CD4-positive, CD25-positive, alpha-beta regulatory T cell (primary cell): ENCODE results near the gene PRKG1. TPM values are rescaled to one million over a fixed set of nuclear protein-coding genes. Genes with fewer than 3 reads are reported as not detected.
"Not testable (repeated sequence)": the region's sequence is repeated elsewhere in the genome, so short reads cannot be mapped to it uniquely, and the experiment has no call there.

Experiments
- ATAC-seq, 2 donors: fragments of 150-1000 bp; cut with Tn5 transposase; one replicate each; pipeline ENCODE4 v1.10.0; 2021; ENCODE audit warnings: low read depth in 2 of 2, moderate number of reproducible peaks in 2 of 2, moderate library complexity in 1 of 2
- DNase-seq, 3 donors: peaks; one replicate each; pipeline versions ENCODE4 v3.0.0 to v3.0.0-alpha.2; 2012 to 2022; ENCODE audit warnings: mixed read lengths in 1 of 3
- H3K27ac ChIP-seq: one replicate; pipeline ENCODE4 v1.7.0; 2013; ENCODE audit warnings: mild to moderate bottlenecking, low read length; ENCODE audit not compliant: insufficient read depth, poor library complexity, severe bottlenecking
- H3K27me3 ChIP-seq: one replicate; pipeline ENCODE4 v1.7.0; 2013; ENCODE audit warnings: low read length; ENCODE audit not compliant: control insufficient read depth, insufficient read depth
- H3K36me3 ChIP-seq: one replicate; pipeline ENCODE4 v1.7.0; 2013; ENCODE audit warnings: mild to moderate bottlenecking, low read length, moderate library complexity; ENCODE audit not compliant: control insufficient read depth, insufficient read depth
- H3K4me1 ChIP-seq: 2 replicates; pipeline ENCODE4 v1.7.0; 2013; ENCODE audit warnings: mild to moderate bottlenecking, low read length; ENCODE audit not compliant: insufficient read depth, control insufficient read depth, poor library complexity, severe bottlenecking
- H3K4me3 ChIP-seq: one replicate; pipeline ENCODE4 v1.7.0; 2013; ENCODE audit warnings: low read depth, mild to moderate bottlenecking, low read length, moderate library complexity
- H3K9me3 ChIP-seq, 2 experiments: 1 replicate in 1 of 2; 2 replicates in 1 of 2; pipeline ENCODE4 v1.7.0; 2013; ENCODE audit warnings: low read length in 2 of 2, mild to moderate bottlenecking in 1 of 2, moderate library complexity in 1 of 2; ENCODE audit not compliant: control insufficient read depth in 2 of 2
- H3K27ac Mint-ChIP-seq, 3 donors: one replicate each; pipeline ENCODE4 v1.8.0; 2020 to 2022; ENCODE audit warnings: mild to moderate bottlenecking in 3 of 3, mixed read lengths in 3 of 3, moderate library complexity in 2 of 3
- H3K27me3 Mint-ChIP-seq: one replicate; pipeline ENCODE4 v1.8.0; 2022; ENCODE audit warnings: mild to moderate bottlenecking, mixed read lengths
- H3K36me3 Mint-ChIP-seq: one replicate; pipeline ENCODE4 v1.8.0; 2020; ENCODE audit warnings: mixed read lengths
- H3K4me1 Mint-ChIP-seq, 4 donors: one replicate each; pipeline ENCODE4 v1.8.0; 2020 to 2022; ENCODE audit warnings: mixed read lengths in 4 of 4, mild to moderate bottlenecking in 1 of 4
- H3K4me3 Mint-ChIP-seq, 4 donors: one replicate each; pipeline ENCODE4 v1.8.0; 2020 to 2022; ENCODE audit warnings: mild to moderate bottlenecking in 4 of 4, mixed read lengths in 4 of 4, moderate library complexity in 3 of 4
- H3K9me3 Mint-ChIP-seq, 7 donors: one replicate each; pipeline ENCODE4 v1.8.0; 2020 to 2022; ENCODE audit warnings: mixed read lengths in 7 of 7, mild to moderate bottlenecking in 3 of 7, moderate library complexity in 2 of 7
- polyA plus RNA-seq, 4 donors: library from polyadenylated mRNA; unstranded; fragments of 300-500 nt; fragmentation: Illumina TruSeq; gene quantifications; one replicate each; pipeline ENCODE4 v1.2.3, GENCODE V29; 2021
- total RNA-seq: library from RNA; stranded (reverse); gene quantifications from one replicate; pipeline ENCODE4 v1.2.3, GENCODE V29; 2022

The PRKG1 gene
- total and polyA plus RNA-seq, 5 donors from 2014 or later: 0.30 TPM; not detected in 4

DNA sequence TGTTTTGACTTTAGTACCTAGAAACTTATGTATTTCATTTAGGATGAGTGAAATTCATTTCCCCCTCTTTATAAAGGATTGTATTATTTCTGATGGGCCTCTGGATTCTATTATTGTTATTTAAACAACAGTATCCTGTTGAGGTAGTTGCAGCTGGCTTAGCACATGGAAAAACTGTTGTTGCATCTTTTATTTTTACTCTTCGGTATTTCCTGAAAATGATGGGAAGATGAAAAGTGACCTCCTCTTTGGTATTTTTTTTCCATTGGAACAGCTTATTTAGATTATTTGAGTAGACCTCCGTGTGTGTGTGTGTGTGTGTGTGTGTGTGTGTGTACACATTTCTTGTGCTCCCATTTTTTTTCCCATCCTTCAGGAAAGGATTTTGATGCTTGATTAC lies 129.8 kb downstream of the PRKG1 start:
- no peak overlapping the region for H3K27ac Mint-ChIP-seq
- no peak overlapping the region for H3K4me3 ChIP-seq
- ATAC-seq (no peak), DNase-seq (no peak)
- H3K4me1 ChIP-seq: no peaks in the 10 kb centered on the region
- no peak overlapping the region for H3K4me3 Mint-ChIP-seq
- peaks cover 3% of the 10 kb centered on the region for H3K27me3 Mint-ChIP-seq
- H3K4me1 Mint-ChIP-seq: no peaks in the 10 kb centered on the region
- no peaks in the 10 kb centered on the region for H3K9me3 ChIP-seq
- no peaks in the 10 kb centered on the region for H3K36me3 ChIP-seq
- no peaks in the 10 kb centered on the region for H3K36me3 Mint-ChIP-seq
- no peaks in the 10 kb centered on the region for H3K27me3 ChIP-seq
- no peak overlapping the region for H3K27ac ChIP-seq
- peaks cover 0 to 1% (median 0%) of the 10 kb centered on the region in 7 donors for H3K9me3 Mint-ChIP-seq

DNA sequence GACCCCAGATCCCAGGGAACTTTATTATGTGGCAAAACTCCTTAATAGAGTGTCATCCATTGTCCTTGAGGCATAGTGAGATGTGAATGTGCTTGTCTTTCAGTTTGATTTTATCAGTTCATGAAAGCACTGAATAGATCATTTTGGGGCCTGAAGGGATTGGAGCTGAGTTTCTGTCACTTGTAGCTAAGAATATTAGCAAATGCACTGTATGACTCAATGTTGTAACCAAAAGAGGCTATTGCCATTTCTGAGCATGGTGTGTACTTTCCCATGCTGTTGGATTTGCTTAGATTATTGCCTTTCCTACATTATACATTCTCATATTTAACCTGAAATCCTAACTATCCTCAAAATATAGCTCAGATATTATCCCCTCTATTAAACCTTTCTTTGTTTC lies 130.4 kb downstream of the PRKG1 start:
- no peaks in the 10 kb centered on the region for H3K27me3 ChIP-seq
- no peak overlapping the region for H3K4me3 Mint-ChIP-seq
- no peaks in the 10 kb centered on the region for H3K4me1 ChIP-seq
- no peak overlapping the region for H3K4me3 ChIP-seq
- H3K36me3 ChIP-seq: no peaks in the 10 kb centered on the region
- no peak for ATAC-seq
- H3K27ac ChIP-seq: no peak overlapping the region
- peaks cover 5% of the 10 kb centered on the region for H3K27me3 Mint-ChIP-seq
- H3K27ac Mint-ChIP-seq: no peak overlapping the region
- H3K36me3 Mint-ChIP-seq: no peaks in the 10 kb centered on the region
- H3K4me1 Mint-ChIP-seq: no peaks in the 10 kb centered on the region
- H3K9me3 Mint-ChIP-seq: peaks cover 0 to 1% (median 0%) of the 10 kb centered on the region in 7 donors
- H3K9me3 ChIP-seq: no peaks in the 10 kb centered on the region
- DNase-seq: no peak

DNA sequence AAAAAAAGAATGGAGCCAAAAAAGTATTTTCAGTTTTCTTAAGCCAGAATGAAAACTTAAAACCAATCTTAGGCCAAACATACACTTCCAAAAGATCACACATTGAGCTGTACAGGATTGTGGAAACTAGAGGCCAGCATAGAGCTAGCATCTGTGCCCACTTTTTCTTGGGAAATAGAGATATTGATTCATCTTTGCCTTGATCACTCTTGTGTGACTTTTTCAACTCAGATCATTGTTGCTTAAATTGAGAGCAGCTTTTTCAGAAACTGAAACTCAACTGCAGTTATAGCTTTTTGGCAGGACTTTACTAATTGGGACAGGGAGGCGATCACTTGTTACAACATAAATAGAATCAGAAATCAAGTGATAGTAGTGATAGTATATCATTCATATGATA lies 132.2 kb downstream of the PRKG1 start:
- Mint-ChIP-seq H3K4me1 (no peaks in the 10 kb centered on the region), H3K9me3 (peaks cover 0 to 1% (median 0%) of the 10 kb centered on the region in 7 donors), H3K27ac (no peak overlapping the region), H3K27me3 (peaks cover 5% of the 10 kb centered on the region), H3K36me3 (no peaks in the 10 kb centered on the region), H3K4me3 (no peak overlapping the region)
- H3K27me3 ChIP-seq: no peaks in the 10 kb centered on the region
- DNase-seq (no peak), ATAC-seq (no peak)
- H3K9me3 ChIP-seq: no peaks in the 10 kb centered on the region
- H3K27ac ChIP-seq: no peak overlapping the region
- H3K36me3 ChIP-seq: no peaks in the 10 kb centered on the region
- no peak overlapping the region for H3K4me3 ChIP-seq
- H3K4me1 ChIP-seq: no peaks in the 10 kb centered on the region

DNA sequence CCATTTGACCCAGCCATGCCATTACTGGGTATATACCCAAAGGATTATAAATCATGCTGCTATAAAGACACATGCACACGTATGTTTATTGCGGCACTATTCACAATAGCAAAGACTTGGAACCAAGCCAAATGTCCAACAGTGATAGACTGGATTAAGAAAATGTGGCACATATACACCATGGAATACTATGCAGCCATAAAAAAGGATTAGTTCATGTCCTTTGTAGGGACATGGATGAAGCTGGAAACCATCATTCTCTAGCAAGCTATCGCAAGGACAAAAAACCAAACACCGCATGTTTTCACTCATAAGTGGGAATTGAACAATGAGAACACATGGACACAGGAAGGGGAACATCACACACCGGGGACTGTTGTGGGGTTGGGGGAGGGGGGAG lies 138.7 kb downstream of the PRKG1 start:
- not testable (repeated sequence) for H3K4me1 Mint-ChIP-seq, H3K27ac ChIP-seq, H3K9me3 Mint-ChIP-seq, H3K27me3 Mint-ChIP-seq, ATAC-seq, H3K9me3 ChIP-seq, H3K36me3 ChIP-seq, H3K4me3 ChIP-seq, H3K4me3 Mint-ChIP-seq, H3K27ac Mint-ChIP-seq, H3K27me3 ChIP-seq, H3K36me3 Mint-ChIP-seq, H3K4me1 ChIP-seq, DNase-seq

DNA sequence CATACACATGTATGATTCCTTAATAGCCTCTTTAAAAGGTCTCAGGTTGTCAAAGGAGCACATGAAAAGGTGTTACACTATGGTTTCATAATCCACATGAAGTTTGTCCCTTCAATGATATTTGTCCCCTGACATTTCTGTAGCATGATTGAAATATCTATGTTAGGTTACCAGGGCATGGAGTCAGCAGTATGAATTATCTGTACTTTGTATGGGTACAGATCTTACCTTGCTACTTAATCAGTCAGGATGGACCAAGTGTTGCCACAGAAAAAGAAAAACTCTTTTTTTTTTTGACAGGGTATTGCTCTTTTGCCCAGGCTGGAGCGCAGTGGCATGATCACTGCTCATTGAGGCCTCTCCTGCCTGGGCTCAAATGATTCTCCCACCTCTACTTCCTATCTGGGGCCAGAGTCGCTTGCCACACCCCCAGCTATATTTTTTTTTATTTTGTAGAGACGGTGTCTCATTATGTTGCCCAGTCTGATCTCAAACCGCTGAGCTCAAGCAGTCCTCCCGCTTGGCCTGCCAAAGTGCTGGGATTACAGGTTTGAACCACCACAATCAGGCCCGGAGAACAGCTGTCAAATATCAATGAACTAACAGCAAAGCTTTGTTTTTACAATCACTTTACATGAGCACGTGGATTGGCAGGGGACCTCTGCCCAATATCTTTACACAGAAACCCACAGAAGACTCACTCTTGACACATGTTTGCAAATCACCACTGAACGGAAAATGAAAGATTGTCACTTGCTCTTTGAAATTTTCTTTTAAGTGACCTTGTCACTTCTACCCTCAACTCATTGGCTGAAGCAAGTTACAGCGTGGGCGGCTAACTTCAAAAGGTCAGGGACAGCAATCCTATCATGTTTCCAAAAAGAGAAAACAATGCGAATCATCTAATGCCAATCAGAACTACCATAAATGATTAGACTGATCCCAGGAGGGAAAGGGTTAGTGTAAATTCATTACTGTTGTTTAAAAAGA lies 140.2 kb downstream of the PRKG1 start:
- H3K27ac Mint-ChIP-seq: no peak overlapping the region
- no peak for DNase-seq

DNA sequence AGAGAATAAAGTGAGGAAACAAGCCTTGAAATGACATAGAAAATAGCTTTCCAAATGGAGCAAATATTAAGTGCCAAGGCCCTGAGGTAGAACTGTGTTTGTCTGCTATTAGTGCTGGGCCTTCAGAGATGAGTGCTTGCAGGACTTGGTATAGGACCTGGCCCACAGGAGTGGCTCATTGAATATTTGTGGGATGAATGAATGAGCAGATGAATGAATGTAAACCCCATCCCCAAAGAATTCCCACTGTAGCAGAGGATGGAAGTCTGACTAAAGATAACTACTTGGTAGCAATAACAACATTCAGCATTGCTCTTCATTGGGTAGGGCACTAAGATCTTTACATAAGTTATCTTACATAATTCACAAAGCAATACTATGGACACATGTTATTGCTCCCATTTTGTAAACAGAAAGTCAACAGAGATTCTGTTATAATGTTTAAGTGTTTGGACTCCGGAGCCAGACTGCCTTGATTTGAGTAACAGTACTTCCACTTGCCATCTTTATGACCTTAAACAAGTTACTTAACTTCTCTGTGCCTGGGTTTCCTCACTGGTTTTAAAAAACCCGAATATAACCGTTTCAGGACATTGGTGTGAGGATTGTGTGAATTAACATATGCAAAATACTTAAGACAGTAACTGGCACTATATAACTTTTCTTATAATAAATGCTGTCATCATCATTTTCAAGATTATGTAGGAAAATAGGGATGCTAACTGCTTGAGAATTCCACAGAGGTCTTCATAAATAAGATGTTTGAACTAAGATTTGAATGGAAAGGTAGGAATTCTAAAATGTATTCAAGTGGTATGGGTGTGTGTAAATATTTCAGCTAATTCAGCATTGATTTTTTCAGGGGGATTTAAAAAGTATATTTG lies 141.9 kb downstream of the PRKG1 start:
- Histone ChIP-seq H3K4me1 (no peaks in the 10 kb centered on the region), H3K4me3 (no peak overlapping the region), H3K9me3 (no peaks in the 10 kb centered on the region), H3K36me3 (no peaks in the 10 kb centered on the region), H3K27ac (no peak overlapping the region), H3K27me3 (no peaks in the 10 kb centered on the region)
- H3K4me1 Mint-ChIP-seq: no peaks in the 10 kb centered on the region
- ATAC-seq (no peak), DNase-seq (no peak)
- H3K4me3 Mint-ChIP-seq: no peak overlapping the region
- no peak overlapping the region for H3K27ac Mint-ChIP-seq
- H3K9me3 Mint-ChIP-seq: peaks cover 0 to 5% (median 0%) of the 10 kb centered on the region in 7 donors
- no peaks in the 10 kb centered on the region for H3K36me3 Mint-ChIP-seq
- peaks cover 4% of the 10 kb centered on the region for H3K27me3 Mint-ChIP-seq

More for the DNA sequence above, 140.2 kb downstream of the PRKG1 start:
- Mint-ChIP-seq H3K4me1 (no peaks in the 10 kb centered on the region), H3K9me3 (peaks cover 0 to 5% (median 0%) of the 10 kb centered on the region in 7 donors), H3K36me3 (no peaks in the 10 kb centered on the region), H3K4me3 (no peak overlapping the region), H3K27me3 (no peaks in the 10 kb centered on the region)
- Histone ChIP-seq H3K4me3 (no peak overlapping the region), H3K9me3 (no peaks in the 10 kb centered on the region), H3K36me3 (no peaks in the 10 kb centered on the region), H3K27ac (no peak overlapping the region), H3K4me1 (no peaks in the 10 kb centered on the region), H3K27me3 (no peaks in the 10 kb centered on the region)
- no peak for ATAC-seq

DNA sequence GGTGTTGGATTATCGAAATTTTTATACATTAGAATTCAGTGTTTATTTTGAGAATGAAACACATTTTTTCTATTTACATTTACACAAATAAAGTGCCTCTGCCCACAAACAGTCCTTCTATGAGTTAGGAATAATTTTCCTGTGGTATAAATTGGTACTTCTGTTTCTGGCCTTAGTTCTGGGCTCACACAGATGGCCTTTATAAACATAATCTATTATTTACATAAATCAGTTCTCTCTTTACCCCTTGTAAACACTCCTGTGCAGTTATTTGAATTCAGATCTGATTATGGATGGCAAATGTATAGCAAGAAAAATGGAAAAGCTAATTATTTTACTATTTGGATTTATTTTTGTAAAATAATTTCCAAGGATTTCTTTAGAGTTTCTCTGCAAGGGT lies 143.2 kb downstream of the PRKG1 start:
- H3K27me3 Mint-ChIP-seq: peaks cover 4% of the 10 kb centered on the region
- no peaks in the 10 kb centered on the region for H3K4me1 Mint-ChIP-seq
- ATAC-seq (no peak), DNase-seq (no peak)
- H3K9me3 Mint-ChIP-seq: peaks cover 0 to 1% (median 0%) of the 10 kb centered on the region in 7 donors
- Histone ChIP-seq H3K4me3 (no peak overlapping the region), H3K27me3 (no peaks in the 10 kb centered on the region), H3K27ac (no peak overlapping the region), H3K36me3 (no peaks in the 10 kb centered on the region), H3K4me1 (no peaks in the 10 kb centered on the region), H3K9me3 (no peaks in the 10 kb centered on the region)
- H3K4me3 Mint-ChIP-seq: no peak overlapping the region
- no peaks in the 10 kb centered on the region for H3K36me3 Mint-ChIP-seq
- no peak overlapping the region for H3K27ac Mint-ChIP-seq
